ENCODE results near the gene PTPRA.
"Not testable (repeated sequence)": the region's sequence is repeated elsewhere in the genome, so short reads cannot be mapped to it uniquely, and the experiment has no call there.

The PTPRA gene, protein sequence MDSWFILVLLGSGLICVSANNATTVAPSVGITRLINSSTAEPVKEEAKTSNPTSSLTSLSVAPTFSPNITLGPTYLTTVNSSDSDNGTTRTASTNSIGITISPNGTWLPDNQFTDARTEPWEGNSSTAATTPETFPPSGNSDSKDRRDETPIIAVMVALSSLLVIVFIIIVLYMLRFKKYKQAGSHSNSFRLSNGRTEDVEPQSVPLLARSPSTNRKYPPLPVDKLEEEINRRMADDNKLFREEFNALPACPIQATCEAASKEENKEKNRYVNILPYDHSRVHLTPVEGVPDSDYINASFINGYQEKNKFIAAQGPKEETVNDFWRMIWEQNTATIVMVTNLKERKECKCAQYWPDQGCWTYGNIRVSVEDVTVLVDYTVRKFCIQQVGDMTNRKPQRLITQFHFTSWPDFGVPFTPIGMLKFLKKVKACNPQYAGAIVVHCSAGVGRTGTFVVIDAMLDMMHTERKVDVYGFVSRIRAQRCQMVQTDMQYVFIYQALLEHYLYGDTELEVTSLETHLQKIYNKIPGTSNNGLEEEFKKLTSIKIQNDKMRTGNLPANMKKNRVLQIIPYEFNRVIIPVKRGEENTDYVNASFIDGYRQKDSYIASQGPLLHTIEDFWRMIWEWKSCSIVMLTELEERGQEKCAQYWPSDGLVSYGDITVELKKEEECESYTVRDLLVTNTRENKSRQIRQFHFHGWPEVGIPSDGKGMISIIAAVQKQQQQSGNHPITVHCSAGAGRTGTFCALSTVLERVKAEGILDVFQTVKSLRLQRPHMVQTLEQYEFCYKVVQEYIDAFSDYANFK

DNA sequence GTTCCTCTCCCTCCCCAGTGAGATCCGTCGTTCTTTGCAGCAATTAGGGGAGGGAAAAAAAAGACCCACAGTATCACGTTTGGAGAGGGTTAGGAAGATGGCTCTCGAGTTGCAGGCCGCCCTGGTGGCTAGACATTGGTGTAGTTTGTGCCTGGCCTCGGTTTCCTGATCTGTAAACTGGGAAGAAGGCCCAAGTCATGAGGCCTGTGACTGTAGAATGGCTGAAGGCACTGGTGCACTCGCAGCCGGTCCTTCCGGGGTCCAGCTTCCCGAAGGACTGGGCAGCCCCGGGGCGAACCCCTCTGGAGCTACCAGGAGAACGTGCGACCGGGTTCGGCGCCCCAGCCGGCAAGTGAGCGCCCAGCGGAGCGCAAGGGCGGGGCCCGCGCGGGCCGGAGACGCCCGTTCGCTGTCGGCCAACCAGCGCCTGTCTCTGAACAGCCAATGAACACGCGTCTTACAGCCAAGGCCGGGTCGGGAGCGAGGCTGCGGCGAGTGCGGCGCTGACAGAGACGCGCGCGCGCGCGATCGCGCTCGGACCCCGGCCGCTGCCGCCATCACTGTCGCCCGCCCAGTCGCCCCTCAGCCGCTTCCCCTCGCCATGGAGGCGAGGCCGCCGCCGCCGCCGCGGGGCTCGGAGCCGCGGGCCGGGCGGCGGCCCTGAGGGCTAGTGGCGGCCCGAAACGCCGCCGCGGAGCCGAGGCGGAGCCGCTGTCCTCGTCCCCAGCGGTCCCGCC is at the start of gene PTPRA:
Gene PTPRA (plus strand): TSS at position 472 of the 737 bp plus-strand sequence. CDS start 90,797 bp downstream, outside the sequence.
- DNase-seq (ENCODE audit: low spot score), result peak; percentile 96

DNA sequence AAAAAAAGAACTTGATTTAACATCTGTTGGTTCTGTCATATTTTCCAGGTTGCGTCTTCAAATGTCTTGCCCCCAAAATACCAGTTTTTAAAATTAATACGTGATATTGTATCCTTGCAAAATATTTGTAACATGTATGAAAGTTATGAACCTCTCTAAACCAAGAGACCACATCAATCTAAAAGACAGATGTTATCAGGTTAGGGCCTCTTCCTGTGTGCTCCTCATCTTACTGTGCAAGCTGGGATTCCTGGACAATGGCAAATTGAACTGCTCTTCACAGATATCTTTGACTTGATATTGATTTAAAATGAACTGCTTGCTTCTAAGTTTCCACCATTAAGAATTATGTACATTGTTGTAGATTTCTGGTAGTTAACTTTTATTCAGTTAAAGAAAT is 47.5 kb upstream of the PTPRA start:
- no peak for DNase-seq (ENCODE audit: low spot score)

DNA sequence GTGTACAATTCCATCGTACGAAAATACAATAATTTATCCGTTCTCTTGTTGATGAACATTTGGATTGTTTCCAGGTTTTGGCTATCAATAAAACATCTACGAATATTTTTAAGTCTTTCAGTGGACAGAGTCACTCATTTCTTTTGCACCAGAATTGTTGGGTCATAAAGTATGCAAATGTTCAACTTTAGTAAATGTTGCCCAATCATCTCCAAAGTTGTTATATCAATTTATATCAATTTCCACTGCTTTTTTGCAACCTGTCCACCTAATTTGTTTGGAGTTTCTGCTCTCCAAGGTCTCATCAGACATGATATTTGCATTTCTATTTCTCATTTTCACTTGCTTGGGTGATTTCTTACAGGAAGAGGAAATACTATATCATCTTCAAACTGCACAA is 46.6 kb upstream of the PTPRA start:
- DNase-seq (ENCODE audit: low spot score), result no peak

DNA sequence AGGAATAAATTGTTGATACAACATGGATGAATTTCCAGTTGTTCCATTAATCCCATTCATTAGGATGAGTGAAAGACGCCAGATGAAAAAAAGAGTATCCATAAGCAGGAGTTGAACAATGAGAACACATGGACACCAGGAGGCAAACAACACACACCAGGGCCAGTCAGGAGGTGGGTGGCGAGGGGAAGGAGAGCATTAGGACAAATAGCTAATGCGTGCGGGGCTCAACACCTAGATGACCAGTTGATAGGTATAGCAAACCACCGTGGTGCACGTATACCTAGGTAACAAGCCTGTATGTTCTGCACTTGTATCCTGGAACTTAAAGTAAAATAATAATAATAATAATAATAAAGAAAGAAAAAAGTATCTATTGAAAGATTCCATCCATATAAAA is 43.9 kb upstream of the PTPRA start:
- DNase-seq (ENCODE audit: low spot score), result no peak

DNA sequence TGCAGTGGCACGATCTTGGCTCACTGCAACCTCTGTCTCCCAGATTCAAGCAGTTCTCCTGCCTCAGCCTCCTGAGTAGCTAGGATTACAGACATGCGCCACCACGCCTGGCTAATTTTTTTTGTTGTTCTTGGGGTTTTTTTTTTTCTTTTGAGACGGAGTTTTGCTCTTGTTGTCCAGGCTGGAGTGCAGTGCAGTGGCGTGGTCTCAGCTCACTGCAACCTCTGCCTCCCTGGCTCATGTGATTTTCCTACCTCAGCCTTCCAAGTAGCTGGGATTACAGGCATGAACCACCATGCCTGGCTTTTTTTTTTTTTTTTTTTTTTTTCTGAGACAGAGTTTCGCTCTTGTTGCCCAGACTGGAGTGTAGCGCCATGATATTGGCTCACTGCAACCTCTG is 42.1 kb upstream of the PTPRA start:
- DNase-seq (ENCODE audit: low spot score), result not testable (repeated sequence)

DNA sequence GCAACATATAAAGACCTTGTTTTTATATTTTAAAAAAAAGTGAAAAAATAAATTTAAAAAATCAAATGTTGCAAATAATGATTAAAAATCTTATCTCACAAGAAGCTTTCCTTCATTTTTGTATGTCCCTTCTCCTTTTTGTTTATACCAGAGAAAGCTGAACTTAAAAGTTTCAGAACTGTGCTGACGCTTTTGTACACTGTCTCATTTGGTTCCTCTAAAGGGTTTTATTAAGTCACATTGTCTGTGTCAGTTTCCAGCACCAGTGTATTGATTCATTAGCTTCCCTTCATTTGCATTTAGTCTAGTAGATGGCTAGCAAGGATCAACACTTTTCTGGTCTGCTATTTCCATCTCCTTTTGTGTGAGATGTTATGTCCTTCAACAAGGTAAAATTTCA is 39.5 kb upstream of the PTPRA start:
- DNase-seq (ENCODE audit: low spot score), result no peak

DNA sequence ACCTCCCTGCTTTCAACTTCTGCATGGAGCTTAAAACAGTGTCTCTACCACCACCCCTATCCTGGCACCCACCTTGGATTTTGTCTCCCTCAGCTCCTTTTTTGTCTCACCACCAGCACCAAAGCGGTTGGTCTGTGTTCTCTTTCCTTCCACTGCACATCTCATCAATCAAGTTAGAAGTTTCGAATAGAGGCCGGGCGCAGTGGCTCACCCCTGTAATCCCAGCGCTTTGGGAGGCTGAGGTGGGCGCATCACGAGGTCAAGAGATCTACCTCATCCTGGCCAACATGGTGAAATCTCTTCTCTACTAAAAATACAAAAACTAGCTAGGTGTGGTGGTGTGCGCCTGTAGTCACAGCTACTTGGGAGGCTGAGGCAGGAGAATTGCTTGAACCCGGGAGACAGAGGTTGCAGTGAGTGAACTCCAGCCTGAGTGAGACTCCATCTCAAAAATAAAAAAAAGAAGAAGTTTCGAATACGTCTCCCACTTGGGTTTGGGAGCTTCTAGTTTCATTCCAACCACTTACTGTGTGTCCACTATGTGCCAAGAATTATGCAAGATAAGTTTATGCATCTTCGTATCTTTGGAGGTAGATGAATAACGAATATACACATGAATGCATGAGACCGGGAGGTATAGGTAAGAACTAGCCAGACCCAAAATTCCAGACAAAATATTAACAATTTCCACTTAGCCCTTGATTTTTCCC is 38.7 kb upstream of the PTPRA start:
- no peak for DNase-seq (ENCODE audit: low spot score)

DNA sequence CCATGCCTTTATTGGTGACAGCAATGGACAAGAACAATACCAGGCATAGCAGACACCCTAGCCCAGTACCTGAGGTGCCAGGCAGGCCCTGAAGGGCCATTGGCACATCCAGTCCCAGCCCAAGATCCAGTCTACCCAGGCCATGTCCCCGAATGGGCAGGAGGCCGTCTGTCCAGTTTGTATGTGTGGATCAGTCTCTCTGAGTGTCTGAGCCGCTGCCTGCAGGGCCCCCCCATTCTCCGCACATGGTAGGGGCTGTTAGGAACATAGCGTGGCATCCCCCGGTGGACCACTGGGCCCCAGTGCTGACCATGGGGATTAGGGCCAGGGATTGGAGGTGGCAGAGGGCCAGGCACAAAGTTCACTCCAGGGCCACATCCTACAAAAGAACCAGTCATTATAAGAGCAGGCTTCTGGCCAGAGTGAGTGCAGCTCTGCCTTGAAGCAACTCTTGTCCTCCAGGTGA is 37.9 kb upstream of the PTPRA start:
- DNase-seq (ENCODE audit: low spot score), result no peak

DNA sequence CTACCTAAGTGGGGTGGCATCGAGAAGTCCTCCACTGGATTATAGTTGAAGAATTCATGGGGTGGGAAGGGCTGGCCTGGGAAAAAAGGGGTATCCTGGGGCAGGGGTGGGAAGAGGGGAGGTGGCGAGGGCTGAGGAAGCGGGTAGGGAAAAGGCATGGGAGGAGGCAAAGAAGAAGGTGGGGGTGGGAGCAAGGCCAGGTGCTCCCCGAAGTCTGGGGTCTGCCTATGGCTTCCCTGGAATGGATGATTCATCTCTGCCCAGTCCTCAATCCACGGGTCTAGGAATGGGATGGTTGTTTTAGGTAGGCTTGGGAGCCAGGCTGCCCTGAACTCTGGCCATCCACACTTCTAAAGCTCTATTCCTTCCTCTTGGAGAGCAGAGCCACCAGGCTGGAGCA is 37.2 kb upstream of the PTPRA start:
- DNase-seq (ENCODE audit: low spot score), result no peak

DNA sequence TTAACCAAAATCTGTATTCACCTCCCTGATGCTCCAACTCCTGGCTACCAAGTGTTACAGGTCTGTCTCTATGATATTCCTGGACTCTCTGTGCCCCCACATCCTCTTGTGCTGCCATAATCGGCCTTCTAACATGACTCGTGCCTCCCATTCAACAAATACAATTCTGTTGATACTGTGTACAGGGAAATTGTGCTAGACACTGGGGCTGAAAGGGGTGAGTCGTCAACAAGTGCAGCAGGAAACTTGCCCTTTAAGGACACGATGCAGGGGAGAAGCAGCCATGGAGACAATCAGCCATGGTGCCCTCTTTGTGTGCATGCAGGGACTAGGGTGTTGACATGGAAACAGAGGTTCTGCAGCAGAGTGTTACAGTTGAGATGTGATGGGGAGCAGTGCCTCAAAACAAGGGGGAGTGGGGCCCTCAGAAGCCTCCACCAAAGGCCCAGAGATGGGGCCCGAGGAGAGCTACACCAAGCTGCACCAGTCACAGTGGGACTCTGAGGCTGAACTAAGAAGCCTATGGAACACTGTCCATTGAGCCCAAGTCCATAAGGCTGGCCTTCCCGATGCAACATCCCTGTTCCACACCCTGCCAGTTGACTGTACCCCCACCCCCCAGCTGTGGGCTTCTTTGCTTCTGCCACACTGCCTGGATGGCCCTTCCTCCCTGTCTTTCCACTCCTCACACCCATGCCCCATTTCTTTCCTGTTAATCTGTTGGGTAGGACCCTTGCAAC is 35.9 kb upstream of the PTPRA start:
- DNase-seq (ENCODE audit: low spot score), result no peak

DNA sequence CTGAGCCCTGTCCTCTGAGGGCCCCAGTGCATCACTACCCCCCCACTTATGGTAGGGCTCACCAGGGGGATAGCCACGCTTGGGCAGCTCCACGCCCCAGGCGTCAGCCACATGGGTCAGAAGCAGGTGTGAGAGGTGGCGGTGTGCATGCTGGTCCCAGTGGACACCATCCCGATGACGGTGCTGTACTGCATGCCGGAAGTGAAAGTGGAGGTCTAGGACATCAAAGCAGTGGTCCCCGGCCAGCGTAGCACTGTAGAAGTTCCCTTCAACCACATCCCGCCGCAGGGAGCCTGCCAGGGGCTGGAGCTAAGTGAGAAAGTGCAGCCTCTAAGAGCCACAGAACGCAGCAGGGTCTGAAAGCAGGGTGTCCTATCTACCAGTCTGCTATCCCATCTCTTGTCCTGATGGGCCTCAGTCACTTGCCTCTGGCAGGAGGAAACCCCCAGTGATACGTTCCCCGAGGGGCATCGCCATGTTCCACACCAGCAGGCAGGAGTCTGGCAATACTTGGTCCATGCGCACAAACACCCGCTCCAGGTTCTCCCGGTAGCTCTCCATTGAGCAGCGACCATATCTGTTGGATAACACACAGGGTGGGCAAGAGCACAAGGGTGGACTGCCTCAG is 35.0 kb upstream of the PTPRA start:
- DNase-seq (ENCODE audit: low spot score), result no peak

DNA sequence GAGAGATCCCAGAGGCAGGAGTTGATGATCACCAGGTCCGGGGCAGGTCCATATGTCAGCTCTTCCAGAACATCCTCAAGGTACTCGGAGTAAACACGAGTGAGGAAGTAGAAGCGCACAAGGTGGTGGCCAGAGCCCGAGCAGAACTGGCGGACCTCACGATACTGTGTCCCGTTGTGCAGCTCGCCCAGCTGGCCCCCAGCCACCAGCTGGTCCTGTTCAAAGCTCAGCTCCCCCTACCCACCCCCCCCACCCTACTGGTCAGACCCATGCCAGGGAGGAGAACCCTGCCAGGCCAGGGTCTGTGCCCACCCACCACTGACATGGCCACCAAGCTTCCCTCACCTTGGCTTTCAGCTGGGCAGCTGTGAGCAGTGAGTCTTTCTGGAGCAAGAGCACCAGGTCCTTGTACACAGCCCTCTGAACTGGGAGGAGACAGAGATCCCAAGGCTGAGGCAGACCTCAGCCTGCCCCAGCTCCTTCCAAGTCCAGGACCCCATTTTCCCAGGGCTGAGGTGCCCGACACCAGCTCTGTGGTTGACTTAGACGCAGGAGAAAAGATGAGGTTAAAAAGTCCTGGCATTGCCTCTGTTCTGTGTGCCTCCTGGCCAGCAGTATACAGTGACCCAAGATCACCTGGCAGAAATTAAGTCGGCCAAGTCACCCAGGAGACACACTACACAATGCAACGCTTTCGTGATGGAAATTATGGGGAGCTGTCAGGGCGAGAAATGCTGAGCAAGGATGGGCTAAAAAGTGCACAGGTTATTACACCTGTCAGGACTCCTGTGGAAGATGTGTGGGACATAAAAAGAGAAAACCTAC is 34.2 kb upstream of the PTPRA start:
- DNase-seq (ENCODE audit: low spot score), result no peak

DNA sequence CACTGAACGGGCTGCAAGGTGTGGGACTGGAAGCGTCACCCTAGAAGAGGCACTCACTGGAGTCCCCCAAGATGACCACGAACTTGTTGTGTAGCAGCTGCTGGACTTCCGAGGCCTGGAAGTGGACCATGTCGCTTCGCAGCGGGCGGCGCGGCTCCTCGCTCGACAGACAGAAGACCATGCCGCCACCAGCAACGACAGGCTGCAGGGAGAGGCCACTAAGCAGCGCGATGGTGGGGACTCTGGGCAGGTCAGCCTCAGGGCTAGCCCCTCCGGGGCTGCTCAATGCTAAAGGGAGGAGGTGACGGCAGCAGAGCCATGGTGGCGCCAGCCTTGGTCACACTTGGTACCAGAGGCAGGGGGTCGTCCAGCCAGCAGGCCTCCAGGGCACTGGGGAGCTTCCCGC is 33.5 kb upstream of the PTPRA start:
- no peak for DNase-seq (ENCODE audit: low spot score)

DNA sequence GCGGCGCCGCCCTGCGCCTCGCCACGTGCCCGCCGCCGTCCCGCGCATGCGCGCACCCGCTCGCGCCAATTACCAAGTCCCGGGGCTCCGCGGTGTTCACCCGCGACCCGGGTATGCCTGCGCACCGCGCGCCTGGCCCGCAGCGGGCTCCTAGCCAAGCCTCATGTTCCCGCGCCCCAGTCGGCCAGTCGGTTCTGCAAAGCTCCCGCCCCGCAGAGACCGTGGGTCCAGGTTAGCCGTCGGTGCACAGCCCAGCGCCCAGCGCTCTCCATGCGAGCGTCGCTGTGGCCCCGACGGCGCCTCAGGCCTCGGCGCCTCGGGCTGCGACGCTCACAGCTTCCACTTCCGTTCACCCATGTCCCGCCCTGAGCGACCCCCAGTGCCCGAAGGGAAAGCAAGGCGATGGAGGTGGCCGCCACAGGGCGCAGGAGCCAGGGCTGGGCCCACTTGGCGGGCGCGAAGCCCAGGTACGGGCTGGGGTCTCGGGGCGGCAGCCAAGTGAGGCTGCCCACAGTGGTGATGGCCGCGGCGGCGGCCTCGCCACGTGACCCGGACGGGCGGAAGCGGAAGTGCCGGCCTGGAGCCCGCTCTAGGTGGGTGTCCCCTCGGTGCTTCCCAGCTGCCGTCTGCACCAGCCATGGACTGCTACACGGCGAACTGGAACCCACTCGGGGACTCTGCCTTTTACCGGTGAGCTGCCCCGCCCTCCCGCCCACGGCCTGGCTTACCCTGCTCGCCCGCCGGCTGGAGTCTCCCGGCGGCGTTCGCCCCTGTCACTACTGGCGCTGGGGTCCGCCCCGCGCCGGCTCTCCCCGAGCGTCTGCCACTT is 32.9 kb upstream of the PTPRA start, which contains the start of the genes PCED1A and VPS16:
Gene PCED1A (minus strand): TSS at position 518 of the 829 bp plus-strand sequence. CDS start 743 bp downstream, outside the sequence.
Gene VPS16 (plus strand): TSS at position 608 of the 829 bp plus-strand sequence. CDS start 30 bp downstream, at position 638.
- peak; percentile 97 for DNase-seq (ENCODE audit: low spot score)

DNA sequence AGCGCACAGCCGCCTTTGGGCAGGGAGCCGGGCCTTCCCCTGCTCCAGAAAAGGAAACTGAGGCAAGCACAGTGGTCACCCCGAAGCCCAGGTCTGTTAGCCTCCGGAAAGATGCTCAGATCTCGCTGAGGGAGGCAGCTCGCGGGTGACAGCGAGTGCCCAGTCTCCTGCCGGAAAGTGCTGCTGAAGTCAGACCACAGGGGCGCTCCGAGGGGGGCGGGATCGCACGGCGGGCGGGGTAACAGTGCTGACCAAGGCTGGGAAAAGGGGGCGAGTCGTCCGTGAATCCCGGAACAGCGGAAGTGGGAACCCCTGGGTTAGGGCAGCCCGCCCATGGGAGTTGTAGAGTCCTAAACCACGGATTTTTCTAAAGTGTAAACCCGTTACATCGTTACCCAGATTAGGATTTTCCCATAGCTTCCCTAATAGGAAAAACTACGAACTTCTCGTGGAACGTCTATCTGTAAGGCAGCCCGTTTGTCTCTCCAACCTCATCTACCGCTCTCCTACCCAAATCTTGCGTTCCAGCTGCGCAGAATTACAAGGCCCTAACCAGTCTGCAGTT is 32.2 kb upstream of the PTPRA start:
- peak; percentile 81 for DNase-seq (ENCODE audit: low spot score)

DNA sequence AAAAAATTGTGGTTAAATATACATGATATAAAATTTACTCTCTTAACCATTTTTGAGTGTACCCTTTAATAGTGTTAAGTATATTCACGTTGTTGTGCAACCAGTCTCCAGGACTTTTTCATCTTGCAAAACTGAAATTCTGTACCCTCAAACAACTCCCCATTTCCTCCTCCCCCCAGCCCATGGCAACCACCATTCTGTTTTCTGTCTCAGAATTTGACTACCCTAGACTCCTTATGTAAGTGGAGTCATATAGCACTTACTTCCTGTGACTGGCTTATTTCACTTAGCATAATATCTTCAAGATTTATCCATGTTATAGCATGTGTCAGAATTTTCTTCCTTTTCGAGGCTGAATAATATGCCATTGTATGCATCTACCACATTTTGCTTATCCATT is 27.7 kb upstream of the PTPRA start:
- DNase-seq (ENCODE audit: low spot score), result no peak

DNA sequence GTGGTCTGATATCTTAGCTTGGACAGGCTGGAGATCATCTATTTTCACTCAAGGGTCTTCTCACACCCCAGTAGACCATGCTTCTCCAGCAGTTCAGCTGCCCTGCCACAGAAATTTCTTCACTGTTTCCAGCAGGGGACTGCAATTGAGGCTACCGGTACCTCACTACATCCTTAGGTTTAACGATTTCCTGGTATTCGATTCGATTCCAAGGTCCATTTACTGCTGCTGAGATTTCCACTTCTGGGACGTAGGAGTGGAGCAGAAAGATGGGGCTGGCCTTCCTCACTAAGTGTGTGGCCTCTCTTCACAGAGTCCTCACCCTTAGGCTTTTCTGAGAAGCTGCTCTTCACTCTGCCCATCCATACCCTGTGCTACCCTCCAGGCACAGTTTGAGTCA is 26.6 kb upstream of the PTPRA start:
- DNase-seq (ENCODE audit: low spot score), result no peak

DNA sequence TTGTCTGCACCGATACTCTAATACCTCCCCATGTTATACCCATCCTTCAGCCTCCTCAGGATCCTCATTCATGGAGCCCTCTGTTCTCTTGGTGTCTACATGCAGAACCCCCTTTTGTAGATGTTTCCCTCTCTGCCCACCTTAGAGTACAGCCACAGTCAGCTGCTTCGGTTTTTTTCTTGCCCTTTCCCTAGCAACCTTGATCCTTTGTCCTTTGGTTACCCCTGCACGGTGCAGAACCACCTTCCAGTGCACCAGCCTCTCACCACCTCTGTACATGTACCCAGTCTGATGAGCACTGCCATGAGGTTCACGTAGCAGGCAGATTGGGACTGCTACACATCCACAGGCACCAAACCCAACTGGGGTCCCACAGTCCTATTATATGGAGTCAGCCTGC is 25.5 kb upstream of the PTPRA start:
- no peak for DNase-seq (ENCODE audit: low spot score)

Measured in hepatic stellate cell (primary cell).